ENCODE measurements around the gene KDM2B.

- no peak for TF ChIP-seq EZH2 (IDR thresholded peaks at IDR 0.05; ENCODE audit: borderline replicate concordance, low read length)
- no peak for TF ChIP-seq CTCF (IDR thresholded peaks at IDR 0.05; ENCODE audit: low read length)
Measured at GRCh38 chr12:121475279-121475678, 105.5 kb downstream of the KDM2B start.
